Keratinocyte (primary cell): Measurements from ENCODE around the gene NUDT14. TPM values are rescaled to one million over a fixed set of nuclear protein-coding genes. Genes with fewer than 3 reads are reported as not detected.

Source experiments
- DNase-seq: peaks from one replicate; pipeline ENCODE4 v3.0.0-alpha.2; 2011; ENCODE audit warnings: low read depth, missing footprints, low spot score
- FAIRE-seq: peaks from 2 replicates; lab custom pipeline; 2011; peaks lifted over from hg19 to GRCh38; lab: Jason Lieb, UNC
- H2AFZ ChIP-seq: 2 replicates; pipeline ENCODE4 v1.6.0; 2012; ENCODE audit warnings: low read length, control low read depth, inconsistent platforms; ENCODE audit not compliant: control insufficient read depth
- H3K27ac ChIP-seq: 2 replicates; pipeline ENCODE4 v1.5.1; 2011; ENCODE audit warnings: low read length; ENCODE audit not compliant: control insufficient read depth, insufficient read depth
- H3K27me3 ChIP-seq: 3 replicates; pipeline ENCODE4 v1.6.0; 2011; ENCODE audit warnings: low read length; ENCODE audit not compliant: control insufficient read depth, insufficient read depth; ENCODE audit errors: extremely low read depth
- H3K36me3 ChIP-seq, 2 experiments: 2 replicates in 1 of 2; 3 replicates in 1 of 2; pipeline ENCODE4 v1.5.1; 2011; ENCODE audit warnings: low read length in 2 of 2, mild to moderate bottlenecking in 1 of 2; ENCODE audit not compliant: control insufficient read depth in 2 of 2, insufficient read depth in 2 of 2; ENCODE audit errors: extremely low read depth in 1 of 2
- H3K4me1 ChIP-seq: 3 replicates; pipeline ENCODE4 v1.5.1; 2011; ENCODE audit warnings: low read length; ENCODE audit not compliant: control insufficient read depth, insufficient read depth; ENCODE audit errors: extremely low read depth
- H3K4me2 ChIP-seq: 3 replicates; pipeline ENCODE4 v1.6.0; 2011; ENCODE audit warnings: low read depth, low read length; ENCODE audit not compliant: control insufficient read depth, insufficient read depth; ENCODE audit errors: extremely low read depth
- H3K4me3 ChIP-seq, 3 experiments: fragments of 200-600 bp in 1 of 3; sonication (generic) in 1 of 3; 2 replicates in 2 of 3; 3 replicates in 1 of 3; pipeline ENCODE4 v1.5.1; 2011 to 2016; ENCODE audit warnings: low read length in 3 of 3, mild to moderate bottlenecking in 3 of 3, control low read depth in 2 of 3, inconsistent platforms in 1 of 3, low read depth in 1 of 3, mixed read lengths in 1 of 3, mixed run types in 1 of 3, moderate library complexity in 1 of 3; ENCODE audit not compliant: control insufficient read depth in 2 of 3, insufficient read depth in 2 of 3; ENCODE audit errors: extremely low read depth in 1 of 3
- H3K79me2 ChIP-seq: 2 replicates; pipeline ENCODE4 v1.6.0; 2012; ENCODE audit warnings: low read length; ENCODE audit not compliant: control insufficient read depth, insufficient read depth
- H3K9ac ChIP-seq: 3 replicates; pipeline ENCODE4 v1.6.0; 2011; ENCODE audit warnings: low read length; ENCODE audit not compliant: control insufficient read depth, insufficient read depth; ENCODE audit errors: extremely low read depth
- H3K9me1 ChIP-seq: 3 replicates; pipeline ENCODE4 v1.6.0; 2011; ENCODE audit warnings: low read length; ENCODE audit not compliant: control insufficient read depth, insufficient read depth; ENCODE audit errors: extremely low read depth
- H3K9me3 ChIP-seq: 2 replicates; pipeline ENCODE4 v1.5.1; 2012; ENCODE audit warnings: low read depth, low read length; ENCODE audit not compliant: control insufficient read depth
- H4K20me1 ChIP-seq: 3 replicates; pipeline ENCODE4 v1.6.0; 2011; ENCODE audit warnings: low read length; ENCODE audit not compliant: control insufficient read depth, insufficient read depth; ENCODE audit errors: extremely low read depth
- CTCF ChIP-seq, 3 experiments: IDR thresholded peaks in 1 of 3; conservative IDR thresholded peaks in 1 of 3; optimal IDR thresholded peaks in 1 of 3; 2 replicates in 2 of 3; 3 replicates in 1 of 3; pipeline versions ENCODE3 to v1.5.1; 2011; ENCODE audit warnings: low read length in 3 of 3, mild to moderate bottlenecking in 3 of 3, moderate library complexity in 2 of 3, control low read depth in 1 of 3, inconsistent platforms in 1 of 3; ENCODE audit not compliant: insufficient read depth in 2 of 3; ENCODE audit errors: extremely low read depth in 1 of 3
- EZH2 ChIP-seq: IDR thresholded peaks from one replicate; pipeline ENCODE4 v1.6.1; 2012; ENCODE audit warnings: inconsistent platforms, mild to moderate bottlenecking, low read length, moderate library complexity
- dilution Hi-C: fragments of 300-500 bp; cut with MboI; formaldehyde crosslinking; loops from one replicate; pipeline ENCODE4 v1.7.0; 2020; ENCODE audit warnings: low sequenced_read_pairs; ENCODE audit not compliant: extremely low pct_ligation_motif_present
- polyA plus RNA-seq, 5 experiments: library from polyadenylated mRNA; depleted of rRNA in 3 of 5; stranded (reverse) in 3 of 5; stranded (forward) in 1 of 5; unstranded in 1 of 5; fragments of >200 nt; gene quantifications; 1 replicate in 1 of 5; 2 replicates in 3 of 5; 3 replicates in 1 of 5; pipeline versions ENCODE4 v1.2.1 to v1.2.3, GENCODE V29; 2011 to 2012; ENCODE audit warnings: missing spikeins in 2 of 5, low read depth in 1 of 5, low replicate concordance in 1 of 5

The NUDT14 gene
- polyA plus RNA-seq, 1 donor (not counting 4 experiments of a cell fraction or from before 2014, with no cell fraction given) = 15.6 TPM

- Histone ChIP-seq H3K27me3 (no peaks in the 10 kb centered on the region), H3K9me1 (no peaks in the 10 kb centered on the region), H3K79me2 (no peaks in the 10 kb centered on the region), H3K9me3 (no peaks in the 10 kb centered on the region), H3K9ac (no peak overlapping the region), H2AFZ (no peak overlapping the region), H3K36me3 (no peaks in the 10 kb centered on the region), H3K27ac (no peak overlapping the region), H3K4me3 (no peak overlapping the region), H3K4me2 (no peak overlapping the region), H4K20me1 (no peaks in the 10 kb centered on the region), H3K4me1 (peaks cover 37% of the 10 kb centered on the region)
- TF ChIP-seq CTCF (optimal IDR thresholded peaks at IDR 0.05 in 1 of 3, IDR thresholded peaks at IDR 0.05 in 1 of 3, conservative IDR thresholded peaks at IDR 0.05 in 1 of 3; ENCODE audit: extremely low read depth in 1 of 3, insufficient read depth in 2 of 3, low read length in 3 of 3) = peak in 1 of 3 experiments; percentile 41
- no peak for TF ChIP-seq EZH2
- FAIRE-seq (no peak), DNase-seq (no peak)
- dilution Hi-C loops = no loop called here
Observed at GRCh38 chr14:105178069-105178867, 2.8 kb downstream of the NUDT14 start.

DNA sequence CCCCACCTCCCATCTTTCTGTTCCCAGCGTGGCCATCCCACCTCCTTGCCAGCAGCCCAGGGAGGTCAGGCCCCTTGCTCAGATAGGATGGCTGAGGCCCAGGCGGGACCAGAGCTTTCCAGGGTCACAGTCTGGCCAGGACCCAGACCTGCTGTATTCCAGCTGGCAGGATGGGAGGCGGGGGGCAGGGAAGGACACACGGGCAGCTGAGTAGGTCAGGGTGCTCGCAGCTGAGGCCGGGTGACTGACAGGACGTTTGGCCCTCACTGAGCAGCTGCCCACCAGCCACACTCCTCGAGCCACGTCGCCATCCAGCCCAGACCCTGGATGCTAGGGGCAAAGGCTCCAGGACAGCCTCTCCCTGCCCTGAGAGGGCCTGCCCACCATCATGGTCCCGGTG is 4.0 kb downstream of the NUDT14 start:
- H3K79me2 ChIP-seq = no peaks in the 10 kb centered on the region
- no peaks in the 10 kb centered on the region for H3K36me3 ChIP-seq
- H3K4me3 ChIP-seq = no peak overlapping the region
- dilution Hi-C loops = no loop called here
- H3K4me2 ChIP-seq = no peak overlapping the region
- H3K27me3 ChIP-seq = no peaks in the 10 kb centered on the region
- peaks cover 29% of the 10 kb centered on the region for H3K4me1 ChIP-seq
- no peak overlapping the region for H2AFZ ChIP-seq
- no peaks in the 10 kb centered on the region for H3K9me1 ChIP-seq
- H3K9ac ChIP-seq = no peak overlapping the region
- FAIRE-seq (no peak), DNase-seq (no peak)
- no peaks in the 10 kb centered on the region for H3K9me3 ChIP-seq
- TF ChIP-seq CTCF (optimal IDR thresholded peaks at IDR 0.05 in 1 of 3, IDR thresholded peaks at IDR 0.05 in 1 of 3, conservative IDR thresholded peaks at IDR 0.05 in 1 of 3; ENCODE audit: extremely low read depth in 1 of 3, insufficient read depth in 2 of 3, low read length in 3 of 3) (no peak), EZH2 (no peak)
- no peak overlapping the region for H3K27ac ChIP-seq
- no peaks in the 10 kb centered on the region for H4K20me1 ChIP-seq
